Endothelial cell of umbilical vein (primary cell): ENCODE measurements around the gene SLC30A2. TPM values are rescaled to one million over a fixed set of nuclear protein-coding genes. Genes with fewer than 3 reads are reported as not detected.

Experiments
- BruUV-seq: library from RNA; stranded (reverse); fragments of 400-500 nt; replicated peaks from 2 replicates; lab custom pipeline; 2021; lab: Mats Ljungman, UMichigan
- CTCF ChIA-PET: fragments of 300-600, 350-600 bp; sonication (Branson Sonifier 250); formaldehyde crosslinking; loops from one replicate; lab custom pipeline; 2021; ENCODE audit warnings: antibody characterized with exemption, inconsistent platforms; lab: Charles Lee
- POLR2A ChIA-PET: fragments of 300-600, 350-600 bp; sonication (Branson Sonifier 250); formaldehyde crosslinking; loops from one replicate; lab custom pipeline; 2021; ENCODE audit warnings: antibody characterized with exemption, inconsistent platforms; lab: Charles Lee
- DNase-seq: peaks from one replicate; pipeline ENCODE4 v3.0.0-alpha.2; 2011; ENCODE audit warnings: low read depth, low spot score
- FAIRE-seq: peaks from 2 replicates; lab custom pipeline; 2011; peaks lifted over from hg19 to GRCh38; lab: Jason Lieb, UNC
- H2AFZ ChIP-seq: 2 replicates; pipeline ENCODE4 v1.6.0; 2012; ENCODE audit warnings: low read depth, low read length, control low read depth, inconsistent platforms
- H3K27ac ChIP-seq: 2 replicates; pipeline ENCODE4 v1.5.1; 2011; ENCODE audit warnings: low read depth, mild to moderate bottlenecking, control low read depth, low read length, moderate library complexity; ENCODE audit not compliant: insufficient read depth
- H3K27me3 ChIP-seq, 2 experiments: 2 replicates each; pipeline versions ENCODE4 v1.6.0 to v1.6.1; 2011; ENCODE audit warnings: low read length in 2 of 2, mixed read lengths in 1 of 2; ENCODE audit not compliant: control insufficient read depth in 2 of 2, insufficient read depth in 2 of 2
- H3K36me3 ChIP-seq, 2 experiments: 2 replicates in 1 of 2; 3 replicates in 1 of 2; pipeline ENCODE4 v1.5.1; 2011; ENCODE audit warnings: low read length in 2 of 2, mild to moderate bottlenecking in 1 of 2, moderate library complexity in 1 of 2; ENCODE audit not compliant: control insufficient read depth in 2 of 2, insufficient read depth in 2 of 2; ENCODE audit errors: extremely low read depth in 1 of 2
- H3K4me1 ChIP-seq: 3 replicates; pipeline ENCODE4 v1.5.1; 2011; ENCODE audit warnings: mild to moderate bottlenecking, low read length; ENCODE audit not compliant: control insufficient read depth, insufficient read depth; ENCODE audit errors: extremely low read depth
- H3K4me2 ChIP-seq: 2 replicates; pipeline ENCODE4 v1.6.1; 2011; ENCODE audit warnings: low read length, control low read depth, mixed read lengths; ENCODE audit not compliant: insufficient read depth
- H3K4me3 ChIP-seq, 3 experiments: fragments of 200-600 bp in 1 of 3; sonication (generic), shearing (Covaris generic) in 1 of 3; replicated peaks in 1 of 3; 2 replicates each; pipeline ENCODE4 v1.5.1; 2011 to 2016; ENCODE audit warnings: control low read depth in 3 of 3, low read length in 3 of 3, mild to moderate bottlenecking in 2 of 3, inconsistent platforms in 1 of 3, low read depth in 1 of 3, moderate library complexity in 1 of 3; ENCODE audit not compliant: insufficient read depth in 1 of 3
- H3K79me2 ChIP-seq: 2 replicates; pipeline ENCODE4 v1.6.0; 2012; ENCODE audit warnings: low read length, inconsistent platforms; ENCODE audit not compliant: control insufficient read depth, insufficient read depth
- H3K9ac ChIP-seq: replicated peaks from 2 replicates; pipeline ENCODE3; 2011; ENCODE audit warnings: low read length, control low read depth; ENCODE audit not compliant: insufficient read depth; ENCODE audit errors: extremely low read depth
- H3K9me1 ChIP-seq: replicated peaks from 3 replicates; pipeline ENCODE4 v1.6.0; 2011; ENCODE audit warnings: mild to moderate bottlenecking, low read length; ENCODE audit not compliant: control insufficient read depth, insufficient read depth; ENCODE audit errors: extremely low read depth
- H3K9me3 ChIP-seq: replicated peaks from 2 replicates; pipeline ENCODE4 v1.5.1; 2012; ENCODE audit warnings: low read length, inconsistent platforms; ENCODE audit not compliant: control insufficient read depth, insufficient read depth
- H4K20me1 ChIP-seq: replicated peaks from 2 replicates; pipeline ENCODE3; 2011; ENCODE audit warnings: mild to moderate bottlenecking, low read length; ENCODE audit not compliant: control insufficient read depth, insufficient read depth; ENCODE audit errors: extremely low read depth
- CTCF ChIP-seq, 2 donors: IDR thresholded peaks; 1 replicate in 1 of 2; 2 replicates in 1 of 2; pipeline ENCODE4 v1.5.1; 2011; ENCODE audit warnings: low read length in 2 of 2, mild to moderate bottlenecking in 2 of 2, moderate library complexity in 2 of 2, control low read depth in 1 of 2, inconsistent platforms in 1 of 2, low read depth in 1 of 2; ENCODE audit not compliant: insufficient read depth in 1 of 2; ENCODE audit errors: extremely low read depth in 1 of 2
- EZH2 ChIP-seq: IDR thresholded peaks from 2 replicates; pipeline ENCODE4 v1.6.1; 2012; ENCODE audit warnings: borderline replicate concordance, low read depth, mild to moderate bottlenecking, moderate library complexity, low read length, inconsistent platforms; ENCODE audit not compliant: severe bottlenecking
- FOS ChIP-seq: IDR thresholded peaks from 2 replicates; pipeline ENCODE4 v1.6.1; 2011; ENCODE audit warnings: mild to moderate bottlenecking, low read length, moderate library complexity, borderline replicate concordance; ENCODE audit not compliant: insufficient read depth
- GATA2 ChIP-seq: IDR thresholded peaks from 2 replicates; pipeline ENCODE4 v1.7.0; 2011; ENCODE audit warnings: low read depth, mild to moderate bottlenecking, moderate library complexity, mixed read lengths, low read length; ENCODE audit not compliant: insufficient read length, insufficient read depth
- JUN ChIP-seq: IDR thresholded peaks from 2 replicates; pipeline ENCODE4 v1.6.1; 2011; ENCODE audit warnings: borderline replicate concordance, low read depth; ENCODE audit not compliant: insufficient read length, insufficient read depth
- MAX ChIP-seq: IDR thresholded peaks from 2 replicates; pipeline ENCODE4 v1.6.1; 2011; ENCODE audit not compliant: insufficient read depth, insufficient read length
- MYC ChIP-seq: IDR thresholded peaks from one replicate; pipeline ENCODE4 v1.6.1; 2011; ENCODE audit warnings: mild to moderate bottlenecking, low read depth, low read length
- POLR2A ChIP-seq: IDR thresholded peaks from 2 replicates; pipeline ENCODE4 v1.6.1; 2012; ENCODE audit warnings: low read depth, mild to moderate bottlenecking, control low read depth, low read length
- POLR2AphosphoS5 ChIP-seq: IDR thresholded peaks from 2 replicates; pipeline ENCODE4 v1.6.1; 2012; ENCODE audit warnings: low read depth, mild to moderate bottlenecking, control low read depth, low read length, moderate library complexity; ENCODE audit not compliant: insufficient read depth
- dilution Hi-C: fragments of 300-500 bp; cut with MboI; formaldehyde crosslinking; loops from one replicate; pipeline ENCODE4 v1.15.0; 2019; ENCODE audit warnings: low sequenced_read_pairs; ENCODE audit not compliant: extremely low pct_ligation_motif_present
- intact Hi-C: fragments of 100-400 bp; cut with micrococcal nuclease; formaldehyde crosslinking; loops from one replicate; pipeline ENCODE4 v1.10.0; 2022
- polyA plus RNA-seq, 4 experiments: library from polyadenylated mRNA; depleted of rRNA in 3 of 4; stranded (reverse) in 3 of 4; unstranded in 1 of 4; fragments of >200 nt; gene quantifications; 2 replicates each; pipeline versions ENCODE4 v1.2.1 to v1.2.3, GENCODE V29; 2011 to 2012; ENCODE audit warnings: missing spikeins in 1 of 4
- total RNA-seq: library from RNA; stranded (reverse); gene quantifications from 2 replicates; pipeline ENCODE4 v1.2.3, GENCODE V29; 2021

SLC30A2 gene
- total and polyA plus RNA-seq, 2 donors (not counting 3 experiments of a cell fraction or from before 2014, with no cell fraction given) = not detected

- Histone ChIP-seq H3K9me3 (no peaks in the 10 kb centered on the region), H4K20me1 (no peaks in the 10 kb centered on the region), H3K79me2 (no peaks in the 10 kb centered on the region), H3K36me3 (no peaks in the 10 kb centered on the region), H3K4me2 (no peak overlapping the region), H3K27ac (no peak overlapping the region), H3K9me1 (no peaks in the 10 kb centered on the region), H3K4me3 (no peak overlapping the region), H3K27me3 (peaks cover 2 to 4% of the 10 kb centered on the region in 2 experiments), H2AFZ (no peak overlapping the region), H3K9ac (no peak overlapping the region), H3K4me1 (no peaks in the 10 kb centered on the region)
- no TSS peak for BruUV-seq
- no peak for DNase-seq
- CTCF ChIA-PET = interaction anchor here (2.0 to 2.9 kb wide), 2 partner anchors 12 to 128 kb away, joined by 6 to 8 read pairs; no protein-coding TSS in a partner anchor
- FAIRE-seq = no peak
- POLR2A ChIA-PET = no interaction called here
- dilution Hi-C loops = no loop called here
- no peak for TF ChIP-seq MYC
- TF ChIP-seq MAX = no peak
- TF ChIP-seq GATA2 = no peak
- TF ChIP-seq JUN = no peak
- TF ChIP-seq EZH2 = no peak
- TF ChIP-seq FOS = no peak
- no peak for TF ChIP-seq POLR2A
- TF ChIP-seq POLR2AphosphoS5 = no peak
- no peak for TF ChIP-seq CTCF (IDR thresholded peaks at IDR 0.05; ENCODE audit: extremely low read depth in 1 of 2, insufficient read depth in 1 of 2, low read depth in 1 of 2, low read length in 2 of 2)
- intact Hi-C loops = no loop called here
Observed at GRCh38 chr1:26023009-26023408, 22.9 kb downstream of the SLC30A2 start.
